Measurements from ENCODE around the gene KRTAP17-1. TPM values are rescaled to one million over a fixed set of nuclear protein-coding genes. Genes with fewer than 3 reads are reported as not detected.

Gene KRTAP17-1
- total and polyA plus RNA-seq, 12 donors = not detected

- ATAC-seq = no peak
- H3K36me3 ChIP-seq = no peaks in the 10 kb centered on the region
- no peak overlapping the region for H3K4me3 ChIP-seq
- H3K27me3 ChIP-seq = peaks cover 0 to 41% (median 28%) of the 10 kb centered on the region in 7 donors
- H3K4me1 ChIP-seq = peaks cover 0 to 26% (median 4%) of the 10 kb centered on the region in 9 donors
- no peak for DNase-seq
- WGBS, 2 donors = 35 to 66% methylated on average over 1 of the region's 1 CpG
- H3K27ac ChIP-seq = no peak overlapping the region
- TF ChIP-seq CTCF (IDR thresholded peaks at IDR 0.05) = no peak
- intact Hi-C loops (cut with DNase I) = no loop called here
- no peaks in the 10 kb centered on the region for H3K9me3 ChIP-seq
Observed at GRCh38 chr17:41311111-41311510, 4.4 kb downstream of the KRTAP17-1 start.

- Histone ChIP-seq H3K36me3 (no peaks in the 10 kb centered on the region), H3K27ac (peak within 1 kb of the TSS in 3 of 10 donors; percentile 3 to 85 (median 34)), H3K4me1 (peaks cover 0 to 26% (median 4%) of the 10 kb centered on the region in 9 donors), H3K27me3 (peaks cover 0 to 31% (median 8%) of the 10 kb centered on the region in 7 donors), H3K4me3 (peak within 1 kb of the TSS in 2 of 10 donors; percentile 14 to 24), H3K9me3 (no peaks in the 10 kb centered on the region)
- no peak for DNase-seq
- intact Hi-C loops (cut with DNase I) = loop anchor here in 1 of 10 donors (10.0 kb wide), 1 partner anchor 186 kb away; no protein-coding TSS in a partner anchor
- 66 to 71% methylated on average over 7 of the region's 7 CpGs for WGBS, 2 donors
- ATAC-seq = peak in 3 of 8 donors; percentile 22 to 36 (median 26)
- TF ChIP-seq CTCF (IDR thresholded peaks at IDR 0.05) = no peak
Observed at GRCh38 chr17:41308918-41309359, 6.6 kb downstream of the KRTAP17-1 start, which contains the start of gene KRTAP16-1. KRTAP16-1 (minus strand) TSS chr17:41309309; CDS start chr17:41309253, 56 bp downstream.

- TF ChIP-seq CTCF (IDR thresholded peaks at IDR 0.05) = no peak
- Histone ChIP-seq H3K27ac (peak overlapping the region in 3 of 10 donors; percentile 3 to 85 (median 34)), H3K27me3 (peaks cover 0 to 28% (median 8%) of the 10 kb centered on the region in 7 donors), H3K4me3 (peak overlapping the region in 2 of 10 donors; percentile 14 to 24), H3K4me1 (peaks cover 0 to 26% (median 4%) of the 10 kb centered on the region in 9 donors), H3K9me3 (no peaks in the 10 kb centered on the region), H3K36me3 (no peaks in the 10 kb centered on the region)
- ATAC-seq (peak; percentile 84 to 95 (median 90)), DNase-seq (peak; percentile 34 to 70)
- 48 to 68% methylated on average over 10 of the region's 10 CpGs for WGBS, 2 donors
- intact Hi-C loops (cut with DNase I) = loop anchor here in 1 of 10 donors (10.0 kb wide), 1 partner anchor 186 kb away; no protein-coding TSS in a partner anchor
Observed at GRCh38 chr17:41308251-41308917, 7.1 kb downstream of the KRTAP17-1 start.

GRCh38 chr17:41307647-41308046, 7.9 kb downstream of the KRTAP17-1 start:
- H3K9me3 ChIP-seq = no peaks in the 10 kb centered on the region
- H3K27ac ChIP-seq = peak overlapping the region in 1 of 10 donors; percentile 85
- no peak for TF ChIP-seq CTCF (IDR thresholded peaks at IDR 0.05)
- 68 to 76% methylated on average over 9 of the region's 9 CpGs for WGBS, 2 donors
- no peak for DNase-seq
- peak in 3 of 8 donors; percentile 26 to 53 (median 35) for ATAC-seq
- intact Hi-C loops (cut with DNase I) = loop anchor here in 1 of 10 donors (10.0 kb wide), 1 partner anchor 187 kb away; no protein-coding TSS in a partner anchor
- H3K27me3 ChIP-seq = peaks cover 0 to 21% (median 7%) of the 10 kb centered on the region in 7 donors
- peaks cover 0 to 26% (median 6%) of the 10 kb centered on the region in 9 donors for H3K4me1 ChIP-seq
- no peaks in the 10 kb centered on the region for H3K36me3 ChIP-seq
- H3K4me3 ChIP-seq = peak overlapping the region in 1 of 10 donors; percentile 24

All from heart right ventricle (tissue), 16 donors.